HTR-8/SVneo (cell line): ENCODE results near the gene TFF2.

Experiments
- DNase-seq: peaks from one replicate; pipeline ENCODE4 v3.0.0; 2011; ENCODE audit warnings: low spot score, mixed read lengths; ENCODE audit not compliant: insufficient read length
- FAIRE-seq: peaks from 2 replicates; lab custom pipeline; 2011; peaks lifted over from hg19 to GRCh38; lab: Jason Lieb, UNC

TFF2 gene

DNA sequence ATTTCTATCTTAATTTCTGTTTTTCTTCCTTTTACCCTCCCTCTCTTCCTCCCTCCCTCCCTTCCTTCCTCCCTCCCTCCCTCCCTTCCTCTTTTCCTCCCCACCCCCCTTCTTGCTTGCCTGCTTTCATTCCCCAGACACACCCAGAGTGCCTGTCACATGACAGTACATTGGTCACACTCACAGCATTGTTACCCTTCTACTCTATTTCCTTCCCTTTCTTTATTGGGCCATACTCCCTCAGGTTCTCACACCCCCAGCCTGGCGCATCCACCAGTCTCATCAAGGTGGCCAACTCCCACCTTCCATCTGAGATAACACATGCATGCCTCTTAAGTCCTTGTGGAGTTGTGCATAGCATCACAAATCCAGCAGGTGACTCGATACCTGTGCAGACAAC lies 34.2 kb upstream of the TFF2 start:
- no peak for FAIRE-seq
- DNase-seq = no peak

DNA sequence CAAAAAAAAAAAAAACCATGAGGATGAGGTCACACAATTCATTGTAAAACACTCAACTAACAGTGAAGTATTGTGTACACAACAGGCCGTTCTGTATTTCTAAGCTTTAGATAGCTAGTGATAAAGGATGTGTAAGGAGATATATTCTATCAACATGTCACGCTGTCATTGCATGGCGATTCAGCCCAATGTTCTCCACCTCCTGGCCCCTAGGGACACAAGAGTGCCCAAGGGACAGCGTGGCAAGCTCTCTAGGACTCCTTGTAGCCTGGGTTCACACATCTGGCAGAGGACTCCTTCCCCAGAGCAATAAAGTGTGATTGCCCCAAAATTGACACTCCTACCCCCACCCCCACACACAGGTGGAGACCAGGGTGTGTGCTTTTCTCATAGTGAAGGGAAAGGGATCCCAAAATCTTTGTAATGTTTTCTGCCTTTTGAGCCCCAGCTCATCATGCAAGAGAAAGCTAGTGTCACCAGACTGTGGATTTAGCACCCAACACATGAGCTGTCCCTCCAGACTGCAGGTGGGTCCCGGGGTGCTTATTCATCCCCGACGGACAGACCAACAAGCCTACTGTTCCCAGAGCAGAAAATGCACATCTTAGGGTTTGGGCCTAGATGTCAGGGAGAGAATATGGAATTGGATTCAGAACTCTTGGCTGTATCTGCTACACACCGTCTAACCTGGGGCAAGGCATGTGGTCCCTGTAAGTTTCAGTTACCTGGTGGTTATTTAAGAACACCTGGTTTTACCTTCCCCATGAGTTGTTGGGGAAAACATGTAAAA lies 33.6 kb upstream of the TFF2 start:
- DNase-seq = no peak
- no peak for FAIRE-seq

- DNase-seq (no peak), FAIRE-seq (no peak)
These were observed 32.5 kb upstream of the TFF2 start for GRCh38 chr21:42383331-42383730.

GRCh38 chr21:42382915-42383314 lies 32.1 kb upstream of the TFF2 start:
- DNase-seq (no peak), FAIRE-seq (no peak)

GRCh38 chr21:42381347-42381984 lies 30.7 kb upstream of the TFF2 start:
- no peak for DNase-seq
- FAIRE-seq = no peak

DNA sequence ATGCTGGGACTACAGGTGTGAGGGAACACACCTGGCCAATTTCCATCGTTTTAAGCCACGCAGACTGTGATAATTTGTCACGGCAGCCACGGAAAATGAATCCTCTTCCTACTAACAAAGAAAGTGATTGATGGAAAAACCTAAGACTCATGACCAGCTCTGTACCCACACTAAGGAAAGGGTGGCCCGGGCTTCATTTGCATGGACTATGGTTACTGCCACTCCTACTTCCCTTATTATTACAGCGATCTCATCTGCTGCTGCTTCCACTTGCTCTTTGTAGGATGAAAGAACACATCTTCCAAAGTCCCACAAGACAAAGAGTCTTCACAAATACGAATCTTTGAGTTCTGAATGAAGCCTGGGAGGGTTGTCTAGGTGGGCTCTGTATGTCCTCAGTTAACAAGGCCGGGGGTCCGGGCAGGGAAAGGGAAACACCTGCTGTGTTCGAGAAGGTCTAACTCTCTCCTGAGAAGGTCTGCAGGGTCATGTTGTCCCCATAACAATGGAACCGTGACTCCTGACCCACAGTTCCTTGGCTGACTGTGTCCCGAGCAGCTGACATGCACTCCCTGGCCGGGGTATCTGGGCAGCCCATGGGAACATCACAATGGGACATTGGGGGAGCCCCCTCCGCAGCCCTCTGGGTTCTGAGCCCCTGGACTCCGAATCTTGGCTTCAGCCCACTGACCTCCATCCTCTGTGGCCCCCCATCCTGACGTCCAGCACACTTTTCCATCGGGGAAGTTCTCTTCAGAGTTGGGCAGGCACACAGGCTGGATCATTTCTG lies 28.8 kb upstream of the TFF2 start:
- no peak for FAIRE-seq
- no peak for DNase-seq

GRCh38 chr21:42378418-42378817 lies 27.6 kb upstream of the TFF2 start:
- no peak for DNase-seq

GRCh38 chr21:42377951-42378340 lies 27.2 kb upstream of the TFF2 start:
- FAIRE-seq = no peak

More at GRCh38 chr21:42378418-42378817, 27.6 kb upstream of the TFF2 start:
- no peak for FAIRE-seq

DNA sequence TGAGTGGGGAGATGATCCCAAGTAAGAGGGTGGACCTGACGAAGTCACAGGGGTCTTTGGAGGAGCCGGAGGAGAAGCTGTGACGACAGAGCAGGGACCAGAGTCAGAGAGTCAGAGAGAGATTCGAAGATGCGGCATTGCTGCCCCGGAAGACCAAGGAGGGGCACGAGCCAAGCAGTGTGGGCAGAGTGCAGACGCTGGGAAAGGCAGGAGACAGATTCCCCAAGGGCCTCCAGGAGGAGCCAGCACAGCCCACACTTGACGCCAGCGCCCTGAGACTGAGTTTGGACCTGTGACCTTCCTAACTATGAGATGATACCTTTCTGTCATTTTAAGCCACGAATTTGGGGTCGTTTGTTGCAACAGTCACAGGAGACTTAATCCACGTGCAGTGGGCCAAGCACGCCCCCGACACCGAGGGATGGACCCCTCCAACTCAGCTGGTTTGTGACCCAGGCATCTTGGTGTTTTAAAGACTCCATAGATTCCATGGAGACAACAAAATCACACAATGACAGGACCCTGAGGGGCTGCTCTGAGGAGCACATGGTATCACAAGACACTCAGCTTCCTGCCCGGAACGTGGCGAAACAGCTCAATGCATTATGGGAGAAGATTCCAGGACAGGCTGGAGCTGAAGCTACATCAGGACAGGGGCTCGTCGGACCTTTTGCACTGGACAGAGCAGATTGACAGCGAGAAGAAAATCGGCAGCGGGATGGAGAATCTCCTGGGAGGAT lies 26.6 kb upstream of the TFF2 start:
- DNase-seq (no peak), FAIRE-seq (no peak)

More at GRCh38 chr21:42377951-42378340, 27.2 kb upstream of the TFF2 start:
- DNase-seq = no peak

DNA sequence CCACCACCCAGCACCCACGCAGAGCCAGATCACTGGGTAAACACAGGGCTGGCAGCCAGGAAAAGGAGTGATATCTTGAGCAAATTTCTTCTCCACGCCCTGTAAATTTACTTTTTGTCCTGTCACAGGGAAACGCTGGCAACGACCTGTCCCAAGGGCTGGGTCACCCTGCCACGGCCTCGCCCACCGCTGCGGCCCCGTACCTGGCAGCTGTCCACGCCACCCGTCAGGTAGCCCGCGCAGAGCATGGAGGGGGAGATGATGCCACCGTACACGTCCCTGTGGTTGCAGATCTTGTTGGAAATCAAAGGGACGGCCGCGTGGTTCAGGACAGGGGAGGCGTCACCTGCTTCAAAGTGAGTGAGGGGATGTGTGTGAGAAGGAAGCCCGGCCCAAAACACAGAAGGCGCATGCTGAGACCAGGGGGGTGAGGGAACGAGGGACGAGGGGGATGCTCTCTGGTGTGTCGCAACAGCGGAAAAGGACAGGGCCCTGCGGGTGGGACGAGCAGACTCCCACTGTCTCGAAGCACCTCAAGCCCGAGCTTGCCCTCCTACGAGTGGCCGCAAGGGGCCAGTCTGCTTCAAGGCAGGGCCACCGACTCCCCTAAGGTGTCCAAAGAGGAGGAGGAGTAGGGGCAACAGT lies 25.7 kb upstream of the TFF2 start:
- DNase-seq (no peak), FAIRE-seq (no peak)

DNA sequence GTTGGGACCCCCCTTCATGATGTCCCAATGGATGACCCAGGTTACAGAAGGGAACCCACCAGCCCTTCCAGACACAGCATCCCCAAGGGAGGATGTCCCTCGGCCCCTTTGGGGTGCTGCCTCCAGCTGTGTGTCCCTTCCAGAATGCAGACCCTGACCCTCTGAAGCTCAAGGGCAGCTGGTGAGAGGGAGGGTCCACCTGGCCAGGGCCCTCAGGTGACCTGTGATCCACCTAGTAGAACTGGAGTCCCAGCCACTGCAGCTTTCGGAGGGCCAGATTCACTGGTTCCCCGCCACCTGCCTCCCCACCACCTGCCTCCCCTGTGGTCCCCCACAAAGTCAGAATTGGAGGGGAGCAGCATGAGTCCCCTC lies 25.2 kb upstream of the TFF2 start:
- no peak for DNase-seq
- FAIRE-seq = no peak

GRCh38 chr21:42375506-42375905 lies 24.7 kb upstream of the TFF2 start:
- no peak for FAIRE-seq
- DNase-seq = no peak

- FAIRE-seq = no peak
- no peak for DNase-seq
These were observed 24.2 kb upstream of the TFF2 start for GRCh38 chr21:42374864-42375499.

DNA sequence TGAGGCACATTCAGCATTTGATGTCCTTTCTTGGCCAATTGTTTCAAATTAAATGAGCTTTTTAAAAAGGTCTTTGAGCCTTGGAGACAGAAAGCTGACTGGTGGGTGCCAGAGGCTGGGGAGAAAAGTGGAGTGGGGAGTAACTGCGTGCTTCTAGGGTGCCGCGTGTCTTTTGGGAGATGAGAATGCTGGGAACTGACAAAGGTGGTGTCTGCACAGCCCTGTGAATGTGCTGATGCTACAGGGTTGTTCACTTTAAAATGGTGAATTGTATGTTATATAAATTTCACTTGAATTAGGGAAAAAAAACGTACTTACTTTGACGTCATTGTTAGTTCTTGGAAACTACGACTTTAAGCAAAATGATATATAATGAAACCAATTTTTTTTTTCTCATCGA lies 23.7 kb upstream of the TFF2 start:
- no peak for FAIRE-seq
- no peak for DNase-seq

- FAIRE-seq (no peak), DNase-seq (no peak)
These were observed 23.2 kb upstream of the TFF2 start for GRCh38 chr21:42373908-42374455.

GRCh38 chr21:42373196-42373907 lies 22.6 kb upstream of the TFF2 start:
- no peak for DNase-seq
- FAIRE-seq = no peak

- FAIRE-seq (no peak), DNase-seq (no peak)
These were observed 20.3 kb upstream of the TFF2 start for GRCh38 chr21:42370894-42371654.

- no peak for DNase-seq
- no peak for FAIRE-seq
These were observed 19.0 kb upstream of the TFF2 start for GRCh38 chr21:42369821-42370220.
